ENCODE measurements around the gene MAP4.

DNA sequence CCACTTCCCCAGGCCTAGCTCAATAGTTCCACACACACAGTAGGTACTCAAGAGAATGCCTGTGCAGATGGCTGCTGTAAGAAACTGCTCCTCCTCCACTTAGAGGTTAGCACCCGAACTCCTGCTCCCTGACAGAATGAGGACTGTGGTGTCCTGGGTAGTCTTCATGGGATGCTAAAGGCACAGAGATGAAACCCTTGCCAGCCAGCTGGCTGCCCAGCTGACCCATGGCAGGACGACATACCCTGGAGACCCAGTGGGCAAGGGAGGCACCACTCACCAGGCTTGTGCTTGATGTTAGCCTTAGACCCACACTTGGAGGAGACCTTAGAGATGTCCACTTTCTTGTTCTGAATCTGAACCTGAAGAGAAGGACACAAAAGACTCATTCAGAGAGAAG is 159.1 kb downstream of the MAP4 start:
- TF ChIP-seq NFRKB (IDR thresholded peaks at IDR 0.05) (no peak), ZFX (CRISPR knock-in tag; IDR thresholded peaks at IDR 0.05; ENCODE audit: low read depth) (no peak), NFIC (IDR thresholded peaks at IDR 0.05; ENCODE audit: low read length) (no peak), NR2F2 (IDR thresholded peaks at IDR 0.05; ENCODE audit: borderline replicate concordance, low read depth) (no peak), ATF7 (IDR thresholded peaks at IDR 0.05) (no peak), ATF7 (CRISPR knock-in tag; IDR thresholded peaks at IDR 0.05) (no peak), PRPF4 (IDR thresholded peaks at IDR 0.05; ENCODE audit: low read depth, low read length, poor library complexity, severe bottlenecking) (no peak), SMC3 (IDR thresholded peaks at IDR 0.05; ENCODE audit: low read length) (no peak)
- TF ChIP-seq, protein P1, sequence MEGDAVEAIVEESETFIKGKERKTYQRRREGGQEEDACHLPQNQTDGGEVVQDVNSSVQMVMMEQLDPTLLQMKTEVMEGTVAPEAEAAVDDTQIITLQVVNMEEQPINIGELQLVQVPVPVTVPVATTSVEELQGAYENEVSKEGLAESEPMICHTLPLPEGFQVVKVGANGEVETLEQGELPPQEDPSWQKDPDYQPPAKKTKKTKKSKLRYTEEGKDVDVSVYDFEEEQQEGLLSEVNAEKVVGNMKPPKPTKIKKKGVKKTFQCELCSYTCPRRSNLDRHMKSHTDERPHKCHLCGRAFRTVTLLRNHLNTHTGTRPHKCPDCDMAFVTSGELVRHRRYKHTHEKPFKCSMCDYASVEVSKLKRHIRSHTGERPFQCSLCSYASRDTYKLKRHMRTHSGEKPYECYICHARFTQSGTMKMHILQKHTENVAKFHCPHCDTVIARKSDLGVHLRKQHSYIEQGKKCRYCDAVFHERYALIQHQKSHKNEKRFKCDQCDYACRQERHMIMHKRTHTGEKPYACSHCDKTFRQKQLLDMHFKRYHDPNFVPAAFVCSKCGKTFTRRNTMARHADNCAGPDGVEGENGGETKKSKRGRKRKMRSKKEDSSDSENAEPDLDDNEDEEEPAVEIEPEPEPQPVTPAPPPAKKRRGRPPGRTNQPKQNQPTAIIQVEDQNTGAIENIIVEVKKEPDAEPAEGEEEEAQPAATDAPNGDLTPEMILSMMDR (CRISPR knock-in tag; IDR thresholded peaks at IDR 0.05), result no peak
- TF ChIP-seq, protein P2, sequence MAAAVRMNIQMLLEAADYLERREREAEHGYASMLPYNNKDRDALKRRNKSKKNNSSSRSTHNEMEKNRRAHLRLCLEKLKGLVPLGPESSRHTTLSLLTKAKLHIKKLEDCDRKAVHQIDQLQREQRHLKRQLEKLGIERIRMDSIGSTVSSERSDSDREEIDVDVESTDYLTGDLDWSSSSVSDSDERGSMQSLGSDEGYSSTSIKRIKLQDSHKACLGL (CRISPR knock-in tag; IDR thresholded peaks at IDR 0.05), result no peak
- TF ChIP-seq, protein P3, sequence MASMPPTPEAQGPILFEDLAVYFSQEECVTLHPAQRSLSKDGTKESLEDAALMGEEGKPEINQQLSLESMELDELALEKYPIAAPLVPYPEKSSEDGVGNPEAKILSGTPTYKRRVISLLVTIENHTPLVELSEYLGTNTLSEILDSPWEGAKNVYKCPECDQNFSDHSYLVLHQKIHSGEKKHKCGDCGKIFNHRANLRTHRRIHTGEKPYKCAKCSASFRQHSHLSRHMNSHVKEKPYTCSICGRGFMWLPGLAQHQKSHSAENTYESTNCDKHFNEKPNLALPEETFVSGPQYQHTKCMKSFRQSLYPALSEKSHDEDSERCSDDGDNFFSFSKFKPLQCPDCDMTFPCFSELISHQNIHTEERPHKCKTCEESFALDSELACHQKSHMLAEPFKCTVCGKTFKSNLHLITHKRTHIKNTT (CRISPR knock-in tag; IDR thresholded peaks at IDR 0.05), result no peak
